ENCODE data around the gene MROH2A.

The MROH2A gene

DNA sequence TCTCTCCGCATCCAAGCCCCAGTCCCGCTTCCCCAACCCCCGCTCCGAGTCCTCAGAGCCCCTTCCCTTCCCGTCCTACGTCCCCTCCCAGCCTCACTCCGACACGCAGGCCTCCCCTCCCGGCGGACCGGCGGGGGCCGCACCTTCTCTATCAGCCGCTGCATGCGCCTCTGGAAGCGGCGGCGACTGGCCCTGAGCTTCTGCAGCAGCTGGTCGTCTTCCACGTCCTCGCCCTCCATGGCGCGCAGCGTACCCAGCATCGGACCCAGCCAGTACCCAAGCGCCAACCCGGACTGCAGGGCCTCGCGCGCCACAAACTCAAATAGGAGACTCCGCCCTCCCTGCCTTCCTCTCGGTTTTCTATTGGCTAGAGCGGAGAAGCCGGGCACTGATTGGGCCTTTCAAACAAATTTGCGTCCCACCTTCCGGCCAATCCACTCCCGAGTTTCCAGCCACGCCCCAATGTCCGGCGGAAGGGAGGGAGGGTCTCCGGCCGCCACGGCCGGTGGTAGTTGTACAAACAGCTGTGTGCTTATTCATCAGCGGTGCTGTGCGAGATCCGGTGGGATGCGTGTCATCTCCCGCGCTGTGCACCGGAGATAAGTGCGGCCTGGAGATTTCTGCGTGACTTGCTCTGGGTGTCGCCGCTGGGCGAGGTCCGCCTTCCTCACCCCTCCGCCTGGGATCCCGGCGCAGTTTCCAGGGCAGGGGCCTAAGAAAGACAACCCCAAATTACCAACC is 76.3 kb downstream of the MROH2A start, which contains the start of gene HJURP (continued):
- TF ChIP-seq, protein P1, sequence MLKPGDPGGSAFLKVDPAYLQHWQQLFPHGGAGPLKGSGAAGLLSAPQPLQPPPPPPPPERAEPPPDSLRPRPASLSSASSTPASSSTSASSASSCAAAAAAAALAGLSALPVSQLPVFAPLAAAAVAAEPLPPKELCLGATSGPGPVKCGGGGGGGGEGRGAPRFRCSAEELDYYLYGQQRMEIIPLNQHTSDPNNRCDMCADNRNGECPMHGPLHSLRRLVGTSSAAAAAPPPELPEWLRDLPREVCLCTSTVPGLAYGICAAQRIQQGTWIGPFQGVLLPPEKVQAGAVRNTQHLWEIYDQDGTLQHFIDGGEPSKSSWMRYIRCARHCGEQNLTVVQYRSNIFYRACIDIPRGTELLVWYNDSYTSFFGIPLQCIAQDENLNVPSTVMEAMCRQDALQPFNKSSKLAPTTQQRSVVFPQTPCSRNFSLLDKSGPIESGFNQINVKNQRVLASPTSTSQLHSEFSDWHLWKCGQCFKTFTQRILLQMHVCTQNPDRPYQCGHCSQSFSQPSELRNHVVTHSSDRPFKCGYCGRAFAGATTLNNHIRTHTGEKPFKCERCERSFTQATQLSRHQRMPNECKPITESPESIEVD (tag by site-specific recombination; IDR thresholded peaks at IDR 0.05): no peak
- TF ChIP-seq ZNF426 (tag by site-specific recombination; IDR thresholded peaks at IDR 0.05) (no peak), ZNF335 (tag by site-specific recombination; conservative IDR thresholded peaks at IDR 0.05) (peak; percentile 66; the same call in 1 of the 2 replicates), SP2 (tag by site-specific recombination; IDR thresholded peaks at IDR 0.05) (peak; percentile 87), SP3 (tag by site-specific recombination; IDR thresholded peaks at IDR 0.05) (peak; percentile 92), ZNF341 (tag by site-specific recombination; IDR thresholded peaks at IDR 0.05; ENCODE audit: low read depth) (peak; percentile 62), ZNF768 (tag by site-specific recombination; IDR thresholded peaks at IDR 0.05) (no peak), ZNF16 (tag by site-specific recombination; IDR thresholded peaks at IDR 0.05; ENCODE audit: low read depth) (no peak), ZNF548 (tag by site-specific recombination; IDR thresholded peaks at IDR 0.05) (no peak), KLF8 (tag by site-specific recombination; IDR thresholded peaks at IDR 0.05) (0 out of 2 replicates have a peak, but pooled peaks have one; percentile 62), ZNF558 (tag by site-specific recombination; IDR thresholded peaks at IDR 0.05) (no peak), SP7 (tag by site-specific recombination; IDR thresholded peaks at IDR 0.05) (peak; percentile 59), ZNF311 (tag by site-specific recombination; IDR thresholded peaks at IDR 0.05; ENCODE audit: borderline replicate concordance) (no peak), GFI1B (tag by site-specific recombination; IDR thresholded peaks at IDR 0.05) (no peak), ZNF610 (tag by site-specific recombination; IDR thresholded peaks at IDR 0.05; ENCODE audit: borderline replicate concordance) (no peak), MEIS1 (CRISPR knock-in tag; IDR thresholded peaks at IDR 0.05; ENCODE audit: borderline replicate concordance) (no peak), ZNF830 (tag by site-specific recombination; IDR thresholded peaks at IDR 0.05; ENCODE audit: low read depth) (no peak), ZNF792 (tag by site-specific recombination; IDR thresholded peaks at IDR 0.05) (no peak)
- TF ChIP-seq, protein P2, sequence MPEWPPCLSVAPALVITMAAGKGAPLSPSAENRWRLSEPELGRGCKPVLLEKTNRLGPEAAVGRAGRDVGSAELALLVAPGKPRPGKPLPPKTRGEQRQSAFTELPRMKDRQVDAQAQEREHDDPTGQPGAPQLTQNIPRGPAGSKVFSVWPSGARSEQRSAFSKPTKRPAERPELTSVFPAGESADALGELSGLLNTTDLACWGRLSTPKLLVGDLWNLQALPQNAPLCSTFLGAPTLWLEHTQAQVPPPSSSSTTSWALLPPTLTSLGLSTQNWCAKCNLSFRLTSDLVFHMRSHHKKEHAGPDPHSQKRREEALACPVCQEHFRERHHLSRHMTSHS (tag by site-specific recombination; IDR thresholded peaks at IDR 0.05): no peak
- TF ChIP-seq, protein P3, sequence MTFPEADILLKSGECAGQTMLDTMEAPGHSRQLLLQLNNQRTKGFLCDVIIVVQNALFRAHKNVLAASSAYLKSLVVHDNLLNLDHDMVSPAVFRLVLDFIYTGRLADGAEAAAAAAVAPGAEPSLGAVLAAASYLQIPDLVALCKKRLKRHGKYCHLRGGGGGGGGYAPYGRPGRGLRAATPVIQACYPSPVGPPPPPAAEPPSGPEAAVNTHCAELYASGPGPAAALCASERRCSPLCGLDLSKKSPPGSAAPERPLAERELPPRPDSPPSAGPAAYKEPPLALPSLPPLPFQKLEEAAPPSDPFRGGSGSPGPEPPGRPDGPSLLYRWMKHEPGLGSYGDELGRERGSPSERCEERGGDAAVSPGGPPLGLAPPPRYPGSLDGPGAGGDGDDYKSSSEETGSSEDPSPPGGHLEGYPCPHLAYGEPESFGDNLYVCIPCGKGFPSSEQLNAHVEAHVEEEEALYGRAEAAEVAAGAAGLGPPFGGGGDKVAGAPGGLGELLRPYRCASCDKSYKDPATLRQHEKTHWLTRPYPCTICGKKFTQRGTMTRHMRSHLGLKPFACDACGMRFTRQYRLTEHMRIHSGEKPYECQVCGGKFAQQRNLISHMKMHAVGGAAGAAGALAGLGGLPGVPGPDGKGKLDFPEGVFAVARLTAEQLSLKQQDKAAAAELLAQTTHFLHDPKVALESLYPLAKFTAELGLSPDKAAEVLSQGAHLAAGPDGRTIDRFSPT (tag by site-specific recombination; IDR thresholded peaks at IDR 0.05): peak; percentile 74; the same call in 1 of the 2 replicates
- TF ChIP-seq, protein P4, sequence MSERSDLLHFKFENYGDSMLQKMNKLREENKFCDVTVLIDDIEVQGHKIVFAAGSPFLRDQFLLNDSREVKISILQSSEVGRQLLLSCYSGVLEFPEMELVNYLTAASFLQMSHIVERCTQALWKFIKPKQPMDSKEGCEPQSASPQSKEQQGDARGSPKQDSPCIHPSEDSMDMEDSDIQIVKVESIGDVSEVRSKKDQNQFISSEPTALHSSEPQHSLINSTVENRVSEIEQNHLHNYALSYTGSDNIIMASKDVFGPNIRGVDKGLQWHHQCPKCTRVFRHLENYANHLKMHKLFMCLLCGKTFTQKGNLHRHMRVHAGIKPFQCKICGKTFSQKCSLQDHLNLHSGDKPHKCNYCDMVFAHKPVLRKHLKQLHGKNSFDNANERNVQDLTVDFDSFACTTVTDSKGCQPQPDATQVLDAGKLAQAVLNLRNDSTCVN (tag by site-specific recombination; optimal IDR thresholded peaks at IDR 0.05): peak; percentile 69
- TF ChIP-seq, protein P5, sequence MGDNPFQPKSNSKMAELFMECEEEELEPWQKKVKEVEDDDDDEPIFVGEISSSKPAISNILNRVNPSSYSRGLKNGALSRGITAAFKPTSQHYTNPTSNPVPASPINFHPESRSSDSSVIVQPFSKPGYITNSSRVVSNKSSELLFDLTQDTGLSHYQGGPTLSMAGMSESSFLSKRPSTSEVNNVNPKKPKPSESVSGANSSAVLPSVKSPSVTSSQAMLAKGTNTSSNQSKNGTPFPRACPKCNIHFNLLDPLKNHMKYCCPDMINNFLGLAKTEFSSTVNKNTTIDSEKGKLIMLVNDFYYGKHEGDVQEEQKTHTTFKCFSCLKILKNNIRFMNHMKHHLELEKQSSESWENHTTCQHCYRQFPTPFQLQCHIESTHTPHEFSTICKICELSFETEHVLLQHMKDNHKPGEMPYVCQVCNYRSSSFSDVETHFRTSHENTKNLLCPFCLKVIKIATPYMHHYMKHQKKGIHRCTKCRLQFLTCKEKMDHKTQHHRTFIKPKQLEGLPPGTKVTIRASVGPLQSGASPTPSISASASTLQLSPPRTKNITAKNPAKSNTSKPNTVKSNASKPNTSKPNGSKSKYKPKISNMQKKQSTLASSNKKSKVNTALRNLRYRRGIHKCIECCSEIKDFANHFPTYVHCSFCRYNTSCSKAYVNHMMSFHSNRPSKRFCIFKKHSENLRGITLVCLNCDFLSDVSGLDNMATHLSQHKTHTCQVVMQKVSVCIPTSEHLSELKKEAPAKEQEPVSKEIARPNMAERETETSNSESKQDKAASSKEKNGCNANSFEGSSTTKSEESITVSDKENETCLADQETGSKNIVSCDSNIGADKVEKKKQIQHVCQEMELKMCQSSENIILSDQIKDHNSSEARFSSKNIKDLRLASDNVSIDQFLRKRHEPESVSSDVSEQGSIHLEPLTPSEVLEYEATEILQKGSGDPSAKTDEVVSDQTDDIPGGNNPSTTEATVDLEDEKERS (tag by site-specific recombination; IDR thresholded peaks at IDR 0.05): no peak
- TF ChIP-seq, protein P6, sequence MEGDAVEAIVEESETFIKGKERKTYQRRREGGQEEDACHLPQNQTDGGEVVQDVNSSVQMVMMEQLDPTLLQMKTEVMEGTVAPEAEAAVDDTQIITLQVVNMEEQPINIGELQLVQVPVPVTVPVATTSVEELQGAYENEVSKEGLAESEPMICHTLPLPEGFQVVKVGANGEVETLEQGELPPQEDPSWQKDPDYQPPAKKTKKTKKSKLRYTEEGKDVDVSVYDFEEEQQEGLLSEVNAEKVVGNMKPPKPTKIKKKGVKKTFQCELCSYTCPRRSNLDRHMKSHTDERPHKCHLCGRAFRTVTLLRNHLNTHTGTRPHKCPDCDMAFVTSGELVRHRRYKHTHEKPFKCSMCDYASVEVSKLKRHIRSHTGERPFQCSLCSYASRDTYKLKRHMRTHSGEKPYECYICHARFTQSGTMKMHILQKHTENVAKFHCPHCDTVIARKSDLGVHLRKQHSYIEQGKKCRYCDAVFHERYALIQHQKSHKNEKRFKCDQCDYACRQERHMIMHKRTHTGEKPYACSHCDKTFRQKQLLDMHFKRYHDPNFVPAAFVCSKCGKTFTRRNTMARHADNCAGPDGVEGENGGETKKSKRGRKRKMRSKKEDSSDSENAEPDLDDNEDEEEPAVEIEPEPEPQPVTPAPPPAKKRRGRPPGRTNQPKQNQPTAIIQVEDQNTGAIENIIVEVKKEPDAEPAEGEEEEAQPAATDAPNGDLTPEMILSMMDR (tag by site-specific recombination; IDR thresholded peaks at IDR 0.05): 0 out of 2 replicates have a peak, but pooled peaks have one; percentile 28
- TF ChIP-seq, protein P7, sequence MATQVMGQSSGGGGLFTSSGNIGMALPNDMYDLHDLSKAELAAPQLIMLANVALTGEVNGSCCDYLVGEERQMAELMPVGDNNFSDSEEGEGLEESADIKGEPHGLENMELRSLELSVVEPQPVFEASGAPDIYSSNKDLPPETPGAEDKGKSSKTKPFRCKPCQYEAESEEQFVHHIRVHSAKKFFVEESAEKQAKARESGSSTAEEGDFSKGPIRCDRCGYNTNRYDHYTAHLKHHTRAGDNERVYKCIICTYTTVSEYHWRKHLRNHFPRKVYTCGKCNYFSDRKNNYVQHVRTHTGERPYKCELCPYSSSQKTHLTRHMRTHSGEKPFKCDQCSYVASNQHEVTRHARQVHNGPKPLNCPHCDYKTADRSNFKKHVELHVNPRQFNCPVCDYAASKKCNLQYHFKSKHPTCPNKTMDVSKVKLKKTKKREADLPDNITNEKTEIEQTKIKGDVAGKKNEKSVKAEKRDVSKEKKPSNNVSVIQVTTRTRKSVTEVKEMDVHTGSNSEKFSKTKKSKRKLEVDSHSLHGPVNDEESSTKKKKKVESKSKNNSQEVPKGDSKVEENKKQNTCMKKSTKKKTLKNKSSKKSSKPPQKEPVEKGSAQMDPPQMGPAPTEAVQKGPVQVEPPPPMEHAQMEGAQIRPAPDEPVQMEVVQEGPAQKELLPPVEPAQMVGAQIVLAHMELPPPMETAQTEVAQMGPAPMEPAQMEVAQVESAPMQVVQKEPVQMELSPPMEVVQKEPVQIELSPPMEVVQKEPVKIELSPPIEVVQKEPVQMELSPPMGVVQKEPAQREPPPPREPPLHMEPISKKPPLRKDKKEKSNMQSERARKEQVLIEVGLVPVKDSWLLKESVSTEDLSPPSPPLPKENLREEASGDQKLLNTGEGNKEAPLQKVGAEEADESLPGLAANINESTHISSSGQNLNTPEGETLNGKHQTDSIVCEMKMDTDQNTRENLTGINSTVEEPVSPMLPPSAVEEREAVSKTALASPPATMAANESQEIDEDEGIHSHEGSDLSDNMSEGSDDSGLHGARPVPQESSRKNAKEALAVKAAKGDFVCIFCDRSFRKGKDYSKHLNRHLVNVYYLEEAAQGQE (tag by site-specific recombination; IDR thresholded peaks at IDR 0.05): 0 out of 2 replicates have a peak, but pooled peaks have one; percentile 6

All from HEK293 (cell line).